GM12891 (cell line): ENCODE results near the gene TRAPPC10.
"Not testable (repeated sequence)": the region's sequence is repeated elsewhere in the genome, so short reads cannot be mapped to it uniquely, and the experiment has no call there.

ENCODE experiments used
- POLR2A ChIP-seq: IDR thresholded peaks from 2 replicates; pipeline ENCODE4 v1.6.1; 2011; ENCODE audit warnings: low read depth, low read length, control low read depth
- POLR2AphosphoS5 ChIP-seq: IDR thresholded peaks from 2 replicates; pipeline ENCODE4 v1.6.1; 2011; ENCODE audit warnings: low read depth, low read length, control low read depth

DNA sequence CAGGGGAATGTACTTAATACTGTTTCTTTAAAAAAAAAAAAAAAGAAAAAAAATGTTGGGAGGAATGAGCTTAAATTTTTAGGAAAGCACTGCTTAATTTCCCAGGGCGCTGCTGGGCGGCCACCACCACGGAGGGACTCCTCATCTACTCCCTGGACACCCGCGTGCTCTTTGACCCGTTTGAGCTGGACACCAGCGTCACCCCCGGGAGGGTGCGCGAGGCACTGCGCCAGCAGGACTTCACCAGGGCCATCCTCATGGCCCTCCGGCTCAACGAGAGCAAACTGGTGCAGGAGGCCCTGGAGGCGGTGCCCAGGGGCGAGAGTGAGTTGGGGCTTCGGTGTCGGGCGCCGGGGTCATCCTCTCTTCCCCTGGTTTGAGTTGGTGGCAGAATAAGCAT is 115.7 kb downstream of the TRAPPC10 start:
- not testable (repeated sequence) for TF ChIP-seq POLR2A, POLR2AphosphoS5
